Measurements from ENCODE around the gene C20orf204. TPM values are rescaled to one million over a fixed set of nuclear protein-coding genes. Genes with fewer than 3 reads are reported as not detected.

C20orf204 gene
- total RNA-seq, 1 experiment from 2014 or later: 3.4 TPM

DNA sequence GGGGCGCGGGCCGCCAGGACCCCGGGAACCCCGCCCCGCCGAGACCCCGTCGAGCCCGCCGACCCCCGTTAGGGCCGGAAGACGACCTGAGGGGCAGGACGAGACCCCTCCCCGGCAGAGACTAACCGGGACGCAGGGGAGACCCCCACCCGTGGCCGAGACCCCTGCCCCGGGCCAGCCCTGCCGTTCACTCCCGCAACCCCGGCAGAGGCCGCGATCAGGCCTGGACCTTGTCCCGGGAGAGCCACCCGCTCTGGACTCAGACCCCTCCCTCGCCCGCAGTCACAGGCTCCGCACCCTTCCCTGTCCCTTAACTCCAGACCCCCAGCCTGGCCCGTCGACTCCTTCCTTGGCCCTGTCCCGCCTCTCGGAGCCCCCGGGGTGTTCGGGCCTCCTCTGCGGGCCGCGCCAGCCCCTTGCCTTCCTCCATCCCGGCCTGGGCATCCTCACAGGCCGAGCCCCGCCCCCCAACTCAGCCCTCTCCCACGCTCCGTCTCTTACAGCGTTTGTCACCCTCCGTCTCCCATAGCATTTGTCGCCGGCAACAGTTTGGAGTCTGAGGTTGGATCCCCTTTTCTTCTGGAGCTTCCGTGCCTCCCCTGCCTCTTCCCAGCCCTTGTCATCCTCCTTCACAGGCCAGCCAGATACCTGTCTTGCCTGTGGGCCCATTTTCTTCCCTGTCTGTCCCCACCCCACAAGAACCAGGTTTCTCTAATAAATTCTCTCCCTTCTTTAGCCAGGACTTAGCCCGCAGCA lies 27.6 kb downstream of the C20orf204 start:
- POLR2A ChIA-PET (ENCODE audit: unreplicated experiment): interaction anchor here (0.6 to 0.8 kb wide), 4 partner anchors 25 to 86 kb away, joined by 3 to 6 read pairs (median 3); no protein-coding TSS in a partner anchor
- CTCF ChIA-PET: interaction anchor here (1.0 kb wide), 1 partner anchor 25 kb away, joined by 8 read pairs; no protein-coding TSS in a partner anchor
- no peaks in the 10 kb centered on the region for H3K9me3 ChIP-seq (ENCODE audit: low read length)
- TF ChIP-seq EZH2phosphoT487 (IDR thresholded peaks at IDR 0.05; ENCODE audit: borderline replicate concordance, low read length) (no peak), EZH2 (IDR thresholded peaks at IDR 0.05; ENCODE audit: low read length, unreplicated experiment) (no peak)
- TF ChIP-seq, protein P1, sequence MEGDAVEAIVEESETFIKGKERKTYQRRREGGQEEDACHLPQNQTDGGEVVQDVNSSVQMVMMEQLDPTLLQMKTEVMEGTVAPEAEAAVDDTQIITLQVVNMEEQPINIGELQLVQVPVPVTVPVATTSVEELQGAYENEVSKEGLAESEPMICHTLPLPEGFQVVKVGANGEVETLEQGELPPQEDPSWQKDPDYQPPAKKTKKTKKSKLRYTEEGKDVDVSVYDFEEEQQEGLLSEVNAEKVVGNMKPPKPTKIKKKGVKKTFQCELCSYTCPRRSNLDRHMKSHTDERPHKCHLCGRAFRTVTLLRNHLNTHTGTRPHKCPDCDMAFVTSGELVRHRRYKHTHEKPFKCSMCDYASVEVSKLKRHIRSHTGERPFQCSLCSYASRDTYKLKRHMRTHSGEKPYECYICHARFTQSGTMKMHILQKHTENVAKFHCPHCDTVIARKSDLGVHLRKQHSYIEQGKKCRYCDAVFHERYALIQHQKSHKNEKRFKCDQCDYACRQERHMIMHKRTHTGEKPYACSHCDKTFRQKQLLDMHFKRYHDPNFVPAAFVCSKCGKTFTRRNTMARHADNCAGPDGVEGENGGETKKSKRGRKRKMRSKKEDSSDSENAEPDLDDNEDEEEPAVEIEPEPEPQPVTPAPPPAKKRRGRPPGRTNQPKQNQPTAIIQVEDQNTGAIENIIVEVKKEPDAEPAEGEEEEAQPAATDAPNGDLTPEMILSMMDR (conservative IDR thresholded peaks at IDR 0.05; ENCODE audit: low read depth, low read length): no peak
- peak overlapping the region; percentile 79 for H3K4me3 ChIP-seq (ENCODE audit: low read length)
- peaks cover 38% of the 10 kb centered on the region for H3K4me1 ChIP-seq (ENCODE audit: insufficient read depth, low read length)
- BruUV-seq (replicated peaks): TSS peak; percentile 57
- no peaks in the 10 kb centered on the region for H4K20me1 ChIP-seq (ENCODE audit: low read length)
- H3K36me3 ChIP-seq (ENCODE audit: low read depth, low read length): no peaks in the 10 kb centered on the region
- H3K27me3 ChIP-seq (ENCODE audit: low read length): no peaks in the 10 kb centered on the region
- peak overlapping the region; percentile 84 for H3K9ac ChIP-seq (ENCODE audit: low read length)
- H2AFZ ChIP-seq (ENCODE audit: low read length): peak overlapping the region; percentile 67
- DNase-seq (no peak), ATAC-seq (peak; percentile 21)
- no peaks in the 10 kb centered on the region for H3F3A ChIP-seq (ENCODE audit: low read length, unreplicated experiment)
- H3K9me2 ChIP-seq (replicated peaks; ENCODE audit: low read length): no peaks in the 10 kb centered on the region
- peaks cover 10% of the 10 kb centered on the region for H3K79me2 ChIP-seq (ENCODE audit: low read length)
- peak overlapping the region; percentile 73 for H3K27ac ChIP-seq (ENCODE audit: low read length)
- peak overlapping the region; percentile 95 for H3K4me2 ChIP-seq (ENCODE audit: low read length)
- intact Hi-C loops (cut with micrococcal nuclease): loop anchor here (1.0 to 2.0 kb wide), 2 partner anchors 25 to 82 kb away; partner anchors contain the start of gene PRPF6

DNA sequence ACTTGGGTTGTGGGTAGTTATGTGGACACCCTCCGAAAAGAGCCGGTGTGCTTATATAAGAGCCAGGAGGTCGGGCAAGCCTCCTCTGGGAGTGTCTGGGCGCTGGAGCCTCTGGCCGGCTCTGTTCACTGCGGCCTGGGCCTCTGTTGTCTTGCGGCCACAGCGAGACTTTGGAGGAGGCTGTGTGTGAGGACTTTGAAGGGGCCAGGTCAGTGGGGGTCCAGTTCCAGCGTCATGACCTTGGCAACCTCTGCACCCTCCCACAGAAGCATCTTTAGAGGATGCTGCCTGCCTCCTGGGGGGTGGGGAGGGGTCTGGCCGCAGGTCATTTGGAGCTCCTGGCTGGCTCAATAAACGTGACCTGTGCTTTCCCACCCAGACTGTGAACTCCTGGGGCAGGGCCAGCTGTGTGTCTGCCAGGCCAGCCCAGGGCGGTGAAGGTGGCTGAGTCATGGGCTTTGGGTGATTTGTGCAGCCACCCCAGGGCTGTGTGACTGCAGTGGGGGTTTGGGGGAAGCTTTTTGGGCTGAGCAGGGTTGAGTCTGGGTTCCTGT lies 28.2 kb downstream of the C20orf204 start:
- H3K9me2 ChIP-seq (replicated peaks; ENCODE audit: low read length): no peaks in the 10 kb centered on the region

More for the DNA sequence above, 28.2 kb downstream of the C20orf204 start:
- DNase-seq: peak; percentile 72
- Histone ChIP-seq H3K36me3 (ENCODE audit: low read depth, low read length) (no peaks in the 10 kb centered on the region), H4K20me1 (ENCODE audit: low read length) (no peaks in the 10 kb centered on the region), H3K27ac (ENCODE audit: low read length) (peak overlapping the region; percentile 73), H3K4me1 (ENCODE audit: insufficient read depth, low read length) (peaks cover 36% of the 10 kb centered on the region), H3K4me2 (ENCODE audit: low read length) (peak overlapping the region; percentile 95), H3K9me3 (ENCODE audit: low read length) (no peaks in the 10 kb centered on the region), H3F3A (ENCODE audit: low read length, unreplicated experiment) (no peaks in the 10 kb centered on the region), H3K27me3 (ENCODE audit: low read length) (no peaks in the 10 kb centered on the region), H3K9ac (ENCODE audit: low read length) (peak overlapping the region; percentile 84), H2AFZ (ENCODE audit: low read length) (peak overlapping the region; percentile 67), H3K4me3 (ENCODE audit: low read length) (peak overlapping the region; percentile 79), H3K79me2 (ENCODE audit: low read length) (peaks cover 10% of the 10 kb centered on the region)
- CTCF ChIA-PET: no interaction called here
- BruUV-seq (replicated peaks): no TSS peak
- TF ChIP-seq EZH2phosphoT487 (IDR thresholded peaks at IDR 0.05; ENCODE audit: borderline replicate concordance, low read length) (no peak), EZH2 (IDR thresholded peaks at IDR 0.05; ENCODE audit: low read length, unreplicated experiment) (no peak)
- TF ChIP-seq, protein P1 (conservative IDR thresholded peaks at IDR 0.05; ENCODE audit: low read depth, low read length): no peak
- ATAC-seq: peak; percentile 43
- POLR2A ChIA-PET (ENCODE audit: unreplicated experiment): no interaction called here
- intact Hi-C loops (cut with micrococcal nuclease): no loop called here

Data from PC-3 (cell line).